Measurements from ENCODE around the gene PARVA.

GRCh38 chr11:12409621-12410005, 32.2 kb downstream of the PARVA start:
- TF ChIP-seq RARB (CRISPR knock-in tag; IDR thresholded peaks at IDR 0.05) (no peak), ARNTL (CRISPR knock-in tag; IDR thresholded peaks at IDR 0.05; ENCODE audit: borderline replicate concordance, low read depth) (no peak), ESRRG (CRISPR knock-in tag; IDR thresholded peaks at IDR 0.05) (no peak), ISL1 (CRISPR knock-in tag; IDR thresholded peaks at IDR 0.05) (no peak), BACH2 (CRISPR knock-in tag; IDR thresholded peaks at IDR 0.05; ENCODE audit: borderline replicate concordance) (no peak), ZFP3 (CRISPR knock-in tag; IDR thresholded peaks at IDR 0.05) (no peak), POU6F1 (CRISPR knock-in tag; IDR thresholded peaks at IDR 0.05; ENCODE audit: borderline replicate concordance, low read depth) (no peak), TOX (CRISPR knock-in tag; IDR thresholded peaks at IDR 0.05; ENCODE audit: borderline replicate concordance) (no peak), ZC3H10 (CRISPR knock-in tag; IDR thresholded peaks at IDR 0.05) (no peak), PATZ1 (CRISPR knock-in tag; IDR thresholded peaks at IDR 0.05; ENCODE audit: borderline replicate concordance) (no peak), TSHZ2 (CRISPR knock-in tag; IDR thresholded peaks at IDR 0.05) (no peak), PPARA (CRISPR knock-in tag; IDR thresholded peaks at IDR 0.05; ENCODE audit: borderline replicate concordance) (no peak), ZFP30 (CRISPR knock-in tag; IDR thresholded peaks at IDR 0.05) (no peak), ZNF8 (CRISPR knock-in tag; IDR thresholded peaks at IDR 0.05) (no peak)
